Thymus (tissue), 11 donors: Measurements from ENCODE around the gene MRGPRF. TPM values are rescaled to one million over a fixed set of nuclear protein-coding genes. Genes with fewer than 3 reads are reported as not detected.

Experiments
- DNase-seq, 9 donors: peaks; one replicate each; pipeline ENCODE4 v3.0.0-alpha.2; 2013; ENCODE audit warnings: low spot score in 9 of 9, low read depth in 6 of 9, missing footprints in 1 of 9
- H3K27ac ChIP-seq, 2 donors: one replicate each; pipeline ENCODE4 v1.5.1; 2013; ENCODE audit warnings: control low read depth in 1 of 2, low read depth in 1 of 2, low read length in 1 of 2, mild to moderate bottlenecking in 1 of 2, moderate library complexity in 1 of 2
- H3K27me3 ChIP-seq, 2 donors: one replicate each; pipeline ENCODE4 v1.5.1; 2013; ENCODE audit warnings: low read length in 1 of 2; ENCODE audit not compliant: control insufficient read depth in 2 of 2, insufficient read depth in 1 of 2
- H3K36me3 ChIP-seq, 2 donors: one replicate each; pipeline ENCODE4 v1.5.1; 2013; ENCODE audit warnings: low read length in 1 of 2, mild to moderate bottlenecking in 1 of 2, moderate library complexity in 1 of 2; ENCODE audit not compliant: control insufficient read depth in 2 of 2, insufficient read depth in 2 of 2
- H3K4me1 ChIP-seq, 2 donors: one replicate each; pipeline ENCODE4 v1.5.1; 2013; ENCODE audit warnings: low read length in 2 of 2; ENCODE audit not compliant: control insufficient read depth in 2 of 2, insufficient read depth in 2 of 2
- H3K4me3 ChIP-seq, 2 donors: one replicate each; pipeline ENCODE4 v1.5.1; 2013; ENCODE audit warnings: low read length in 2 of 2, control low read depth in 1 of 2, mild to moderate bottlenecking in 1 of 2
- H3K9me3 ChIP-seq, 2 donors: one replicate each; pipeline ENCODE4 v1.5.1; 2013; ENCODE audit warnings: low read length in 1 of 2, mild to moderate bottlenecking in 1 of 2; ENCODE audit not compliant: control insufficient read depth in 2 of 2, insufficient read depth in 1 of 2
- WGBS: extraction: QIAGEN DNeasy Blood & Tissue Kit; methylation state at CpG from one replicate; pipeline ENCODE4 v1.1.7; 2013; 5-methylcytosine and 5-hydroxymethylcytosine counted together
- polyA plus RNA-seq: library from polyadenylated mRNA; stranded (reverse); fragments of 200-250 nt; gene quantifications from one replicate; pipeline ENCODE4 v1.2.3, GENCODE V29; 2013
- total RNA-seq: library from RNA; stranded (reverse); fragments of 120-200 nt; gene quantifications from one replicate; pipeline ENCODE4 v1.2.4, GENCODE V29; 2013
- donor health status: healthy.

Gene MRGPRF
- total and polyA plus RNA-seq, 2 donors = 0.57 to 4.7 TPM

- H3K9me3 ChIP-seq = no peaks in the 10 kb centered on the region
- H3K27ac ChIP-seq = no peak overlapping the region
- WGBS = 93% methylated on average over 48 of the region's 48 CpGs
- H3K36me3 ChIP-seq = no peaks in the 10 kb centered on the region
- DNase-seq = no peak
- H3K4me3 ChIP-seq = no peak overlapping the region
- no peaks in the 10 kb centered on the region for H3K4me1 ChIP-seq
- H3K27me3 ChIP-seq = peaks cover 8 to 50% of the 10 kb centered on the region in 2 donors
These were observed 7.2 kb downstream of the MRGPRF start for GRCh38 chr11:69005631-69006368.

GRCh38 chr11:69005183-69005630 is 7.8 kb downstream of the MRGPRF start:
- WGBS = 96% methylated on average over 27 of the region's 27 CpGs
- DNase-seq = no peak

GRCh38 chr11:69004411-69005182 is 8.4 kb downstream of the MRGPRF start:
- 91% methylated on average over 13 of the region's 13 CpGs for WGBS
- no peak for DNase-seq
- no peaks in the 10 kb centered on the region for H3K4me1 ChIP-seq

More at GRCh38 chr11:69005183-69005630, 7.8 kb downstream of the MRGPRF start:
- Histone ChIP-seq H3K4me3 (no peak overlapping the region), H3K9me3 (no peaks in the 10 kb centered on the region), H3K27me3 (peaks cover 2 to 44% of the 10 kb centered on the region in 2 donors), H3K36me3 (no peaks in the 10 kb centered on the region), H3K27ac (no peak overlapping the region), H3K4me1 (no peaks in the 10 kb centered on the region)

GRCh38 chr11:69003866-69004367 is 9.1 kb downstream of the MRGPRF start:
- no peak overlapping the region for H3K4me3 ChIP-seq
- WGBS = 94% methylated on average over 20 of the region's 20 CpGs
- DNase-seq = no peak
- no peaks in the 10 kb centered on the region for H3K9me3 ChIP-seq
- H3K27me3 ChIP-seq = peaks cover 0 to 31% of the 10 kb centered on the region in 2 donors
- no peaks in the 10 kb centered on the region for H3K36me3 ChIP-seq
- H3K27ac ChIP-seq = no peak overlapping the region
- no peaks in the 10 kb centered on the region for H3K4me1 ChIP-seq

More at GRCh38 chr11:69004411-69005182, 8.4 kb downstream of the MRGPRF start:
- peaks cover 0 to 38% of the 10 kb centered on the region in 2 donors for H3K27me3 ChIP-seq
- no peak overlapping the region for H3K27ac ChIP-seq
- no peak overlapping the region for H3K4me3 ChIP-seq
- H3K9me3 ChIP-seq = no peaks in the 10 kb centered on the region
- no peaks in the 10 kb centered on the region for H3K36me3 ChIP-seq

GRCh38 chr11:69003301-69003865 is 9.7 kb downstream of the MRGPRF start:
- Histone ChIP-seq H3K36me3 (no peaks in the 10 kb centered on the region), H3K27ac (no peak overlapping the region), H3K4me3 (no peak overlapping the region), H3K4me1 (no peaks in the 10 kb centered on the region), H3K9me3 (no peaks in the 10 kb centered on the region), H3K27me3 (peaks cover 0 to 30% of the 10 kb centered on the region in 2 donors)
- no peak for DNase-seq
- WGBS = 95% methylated on average over 9 of the region's 9 CpGs

- H3K4me1 ChIP-seq = no peaks in the 10 kb centered on the region
- WGBS = 88% methylated on average over 13 of the region's 13 CpGs
- H3K4me3 ChIP-seq = no peak overlapping the region
- H3K36me3 ChIP-seq = no peaks in the 10 kb centered on the region
- no peaks in the 10 kb centered on the region for H3K9me3 ChIP-seq
- no peak overlapping the region for H3K27ac ChIP-seq
- DNase-seq = no peak
- peaks cover 0 to 24% of the 10 kb centered on the region in 2 donors for H3K27me3 ChIP-seq
These were observed 10.3 kb downstream of the MRGPRF start for GRCh38 chr11:69002570-69003231.

- 92% methylated on average over 6 of the region's 6 CpGs for WGBS
- no peaks in the 10 kb centered on the region for H3K4me1 ChIP-seq
- no peak overlapping the region for H3K4me3 ChIP-seq
- DNase-seq = no peak
- H3K27ac ChIP-seq = no peak overlapping the region
- H3K9me3 ChIP-seq = no peaks in the 10 kb centered on the region
- no peaks in the 10 kb centered on the region for H3K36me3 ChIP-seq
- peaks cover 0 to 20% of the 10 kb centered on the region in 2 donors for H3K27me3 ChIP-seq
These were observed 10.9 kb downstream of the MRGPRF start for GRCh38 chr11:69002110-69002569.

GRCh38 chr11:69001243-69002081 is 11.6 kb downstream of the MRGPRF start:
- WGBS = 95% methylated on average over 23 of the region's 23 CpGs

More at GRCh38 chr11:69001243-69002081, 11.6 kb downstream of the MRGPRF start:
- no peaks in the 10 kb centered on the region for H3K9me3 ChIP-seq
- no peak overlapping the region for H3K27ac ChIP-seq
- no peaks in the 10 kb centered on the region for H3K36me3 ChIP-seq
- peaks cover 0 to 19% of the 10 kb centered on the region in 2 donors for H3K27me3 ChIP-seq
- H3K4me1 ChIP-seq = no peaks in the 10 kb centered on the region
- no peak overlapping the region for H3K4me3 ChIP-seq
- no peak for DNase-seq
